GM18907 (cell line): ENCODE results near the gene GNG7.
A peak's percentile ranks its signal among the peaks of the same experiment; 100 is the strongest.
"Not testable (repeated sequence)": the region's sequence is repeated elsewhere in the genome, so short reads cannot be mapped to it uniquely, and the experiment has no call there.

Experiments
- ATAC-seq: cut with Tn5 transposase; IDR thresholded peaks from one replicate; pipeline ENCODE4 v1.9.1; 2021; ENCODE audit warnings: mild to moderate bottlenecking, moderate library complexity; ENCODE audit not compliant: unreplicated experiment

The GNG7 gene

GRCh38 chr19:2678044-2678671, 24.3 kb downstream of the GNG7 start:
- ATAC-seq: peak; percentile 49

DNA sequence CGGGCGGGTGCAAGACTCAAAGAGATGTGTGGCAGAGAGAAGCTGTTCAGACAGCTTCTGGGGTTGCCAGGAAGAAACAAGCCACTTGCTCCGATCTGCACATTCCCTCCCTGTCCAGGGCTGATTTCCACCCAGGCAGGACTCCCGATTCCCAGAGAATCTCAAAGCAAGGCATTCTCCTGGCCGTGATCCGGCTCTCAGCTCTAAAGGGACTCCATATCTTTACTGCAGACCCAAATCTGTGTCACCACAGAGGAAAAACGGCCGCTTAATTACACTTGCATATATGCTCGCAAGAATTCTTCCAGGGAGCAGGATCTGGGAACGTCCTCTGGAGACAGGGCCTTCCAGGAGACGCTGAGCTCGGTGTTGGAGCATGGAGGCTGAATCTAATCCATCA, 25.7 kb downstream of the GNG7 start:
- no peak for ATAC-seq

GRCh38 chr19:2675892-2676291, 26.6 kb downstream of the GNG7 start:
- no peak for ATAC-seq

DNA sequence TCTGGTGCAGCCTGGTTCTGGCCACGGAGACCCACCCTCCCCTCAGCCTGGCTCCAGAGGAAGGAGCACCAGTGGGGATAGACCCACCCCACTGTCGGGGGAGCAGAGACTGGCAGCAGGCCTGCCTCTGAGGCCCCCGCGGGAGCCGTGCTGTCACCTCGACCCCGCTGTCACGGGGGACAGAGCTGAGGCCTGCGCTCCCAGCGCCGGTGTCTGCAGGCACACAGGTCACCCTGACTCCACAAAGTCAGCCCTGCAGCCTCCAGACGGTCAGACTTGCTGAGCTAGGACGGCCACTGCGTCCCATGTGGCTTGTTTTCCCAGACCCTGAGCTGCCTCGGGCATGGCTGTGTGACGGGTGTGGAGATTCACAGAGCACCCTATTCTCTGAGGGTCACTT, 32.3 kb downstream of the GNG7 start:
- no peak for ATAC-seq

DNA sequence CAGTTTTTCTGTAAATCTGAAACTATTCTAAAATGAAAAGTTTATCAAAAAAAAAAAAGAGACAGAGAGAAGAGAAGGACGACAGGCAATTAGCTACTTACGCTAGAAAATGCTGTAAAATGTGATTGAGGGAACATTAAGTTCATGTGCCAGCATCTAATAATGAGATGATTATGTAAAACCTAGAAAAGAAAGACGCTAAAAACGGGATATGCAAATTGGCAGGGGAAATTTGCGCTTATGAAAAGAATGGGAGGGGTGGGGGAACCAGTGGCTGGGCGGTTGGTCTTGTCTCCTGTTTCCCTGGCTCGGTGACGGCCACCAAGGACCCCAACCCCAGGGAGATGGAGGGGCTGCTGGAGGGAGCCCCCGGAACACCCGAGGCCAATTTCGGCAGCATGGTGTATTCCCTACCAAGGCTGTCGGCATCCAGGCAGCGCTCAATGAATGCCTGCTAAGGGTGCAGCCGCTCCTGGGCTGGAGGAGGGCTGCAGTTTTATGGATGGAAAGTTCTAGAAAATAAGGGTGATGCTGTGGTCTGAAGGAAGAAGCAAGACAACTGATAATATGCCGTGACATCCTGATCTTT, 34.2 kb downstream of the GNG7 start:
- no peak for ATAC-seq

GRCh38 chr19:2667349-2667748, 35.1 kb downstream of the GNG7 start:
- not testable (repeated sequence) for ATAC-seq

DNA sequence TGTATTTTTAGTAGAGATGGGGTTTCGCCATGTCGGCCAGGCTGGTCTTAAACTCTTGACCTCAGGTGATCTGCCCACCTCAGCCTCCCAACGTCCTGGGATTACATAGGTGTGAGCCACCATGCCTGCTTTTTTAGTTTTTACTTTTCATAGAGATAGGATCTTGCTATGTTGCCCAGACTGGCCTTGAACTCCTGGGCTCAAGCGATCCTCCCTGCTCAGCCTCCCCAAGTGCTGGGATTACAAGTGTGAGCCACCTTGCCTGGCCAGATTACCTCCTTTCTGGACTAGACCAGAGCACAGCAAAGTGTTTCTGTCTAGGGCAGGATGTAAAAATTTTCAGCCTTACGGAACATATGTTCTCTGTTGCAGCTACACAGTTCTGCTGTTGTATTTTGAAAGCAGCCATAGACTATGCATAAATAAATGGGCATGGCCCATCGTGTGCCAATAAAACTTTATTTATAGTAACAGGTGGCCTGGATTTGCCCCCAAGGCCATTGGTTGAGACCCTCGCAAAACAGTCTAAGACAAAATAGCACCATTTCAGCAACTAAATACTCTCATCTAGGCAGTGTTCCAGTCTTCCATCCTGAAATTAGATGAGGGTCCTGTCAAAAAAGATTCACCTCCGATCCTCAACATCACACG, 36.0 kb downstream of the GNG7 start:
- ATAC-seq: no peak

- ATAC-seq: no peak
Observed at GRCh38 chr19:2665103-2665502, 37.4 kb downstream of the GNG7 start.

GRCh38 chr19:2663920-2664571, 38.4 kb downstream of the GNG7 start:
- ATAC-seq: no peak

DNA sequence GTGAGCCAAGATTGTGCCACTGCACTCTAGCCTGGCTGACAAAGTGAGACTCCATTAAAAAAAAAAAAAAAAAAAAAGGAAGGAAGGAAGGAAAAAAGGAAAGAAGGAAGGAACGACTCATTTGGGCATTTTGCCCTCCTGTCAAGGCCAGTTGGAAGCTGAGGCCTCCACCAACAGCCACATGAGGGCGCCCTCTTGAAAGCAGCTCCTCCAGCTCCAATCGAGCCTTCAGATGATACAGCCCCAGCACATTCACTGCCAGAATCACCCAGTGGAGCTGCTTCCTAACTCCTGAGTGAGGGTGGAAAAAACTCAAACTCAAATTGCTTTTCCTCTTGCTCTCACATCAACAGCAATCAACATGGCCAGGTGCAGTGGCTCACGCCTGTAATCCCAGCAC, 40.9 kb downstream of the GNG7 start:
- ATAC-seq: no peak

DNA sequence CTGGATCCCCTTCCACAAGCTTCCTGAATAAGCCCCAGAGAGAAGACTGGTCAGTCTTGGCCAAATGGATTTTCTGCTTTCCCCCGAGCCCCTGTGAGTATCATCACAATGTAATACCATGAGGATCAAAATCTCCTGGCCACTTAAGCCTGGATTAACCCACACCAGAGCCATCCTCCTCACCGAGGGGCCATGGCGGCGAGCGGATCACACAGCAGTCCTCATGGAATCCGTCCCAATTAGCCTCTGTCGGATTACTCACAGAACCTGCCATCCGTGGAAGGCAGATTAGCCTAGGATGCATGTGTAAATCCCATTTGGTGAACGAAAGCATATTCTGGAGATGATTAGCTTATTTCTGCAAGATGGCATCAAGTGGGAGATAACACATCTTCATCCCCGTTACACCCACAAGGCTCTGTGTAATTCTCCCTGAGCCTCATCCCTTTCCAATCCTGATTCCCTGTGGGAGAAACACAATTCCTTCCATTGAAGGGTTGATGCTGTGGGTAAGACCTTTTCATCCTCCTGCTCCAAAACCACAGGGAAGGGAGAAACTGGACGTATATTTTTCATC, 42.5 kb downstream of the GNG7 start:
- ATAC-seq: no peak

DNA sequence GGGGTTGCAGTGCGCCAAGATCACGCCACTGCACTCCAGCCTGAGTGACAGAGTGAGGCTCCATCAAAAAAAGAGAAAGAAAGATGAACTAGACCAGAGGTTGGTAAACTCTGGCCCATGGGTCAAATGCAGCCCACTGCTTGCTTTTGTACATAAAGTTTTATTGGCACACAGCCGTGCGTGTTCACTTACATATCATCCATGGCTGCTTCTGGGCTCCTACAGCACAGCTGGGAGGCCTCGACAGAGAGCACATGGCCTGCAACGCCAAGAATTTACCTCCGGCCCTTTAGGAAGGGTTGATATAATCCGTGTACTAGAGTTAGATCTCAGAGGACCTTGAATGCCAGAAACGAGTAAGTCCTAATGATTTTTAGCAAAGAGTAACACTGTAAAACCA, 46.0 kb downstream of the GNG7 start:
- no peak for ATAC-seq

GRCh38 chr19:2653710-2654707, 48.5 kb downstream of the GNG7 start:
- no peak for ATAC-seq

DNA sequence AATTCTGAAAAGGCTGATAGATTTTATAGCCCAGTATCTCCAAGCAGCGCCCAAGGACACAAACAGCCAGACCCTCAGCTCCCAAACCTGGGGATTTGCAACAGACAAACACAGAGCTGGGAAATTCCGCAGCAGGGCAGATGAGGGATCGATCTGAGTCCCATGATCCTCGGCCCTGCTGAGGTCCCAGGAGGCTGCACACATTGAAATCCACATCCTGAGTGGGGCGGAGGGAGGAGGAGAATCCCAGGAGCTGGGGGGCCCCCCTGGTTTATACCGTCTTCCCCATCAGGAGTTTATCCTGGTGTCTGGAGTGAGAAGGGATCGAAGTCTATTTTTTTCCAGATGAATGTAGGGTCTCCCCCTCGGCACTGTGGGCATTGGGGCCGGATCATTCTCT, 49.3 kb downstream of the GNG7 start:
- no peak for ATAC-seq

DNA sequence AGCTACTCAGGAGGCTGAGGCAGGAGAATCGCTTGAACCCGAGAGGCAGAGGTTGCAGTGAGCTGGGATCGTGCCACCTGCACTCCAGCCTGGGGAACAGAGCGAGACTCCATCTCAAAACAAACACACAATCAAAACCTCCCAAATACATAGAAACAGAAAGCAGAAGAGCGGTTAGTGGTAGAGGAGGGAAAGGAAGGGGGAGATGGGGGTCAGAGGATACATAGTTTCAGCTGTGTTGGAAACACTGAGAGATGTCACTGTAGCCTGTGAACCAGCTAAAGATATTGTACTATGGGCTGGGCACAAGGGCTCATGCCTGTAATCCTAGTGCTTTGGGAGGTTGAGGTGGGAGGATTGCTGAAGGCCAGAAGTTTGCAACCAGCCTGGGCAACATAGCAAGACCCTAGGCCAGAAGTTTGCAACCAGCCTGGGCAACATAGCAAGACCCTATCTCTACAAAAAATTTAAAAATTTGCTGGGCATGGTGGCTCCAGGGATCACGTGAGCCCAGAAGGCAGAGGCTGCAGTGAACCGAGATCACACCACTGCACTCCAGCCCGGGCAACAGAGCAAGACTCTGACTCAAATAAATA, 49.9 kb downstream of the GNG7 start:
- no peak for ATAC-seq

- not testable (repeated sequence) for ATAC-seq
Observed at GRCh38 chr19:2651002-2651733, 51.3 kb downstream of the GNG7 start.

DNA sequence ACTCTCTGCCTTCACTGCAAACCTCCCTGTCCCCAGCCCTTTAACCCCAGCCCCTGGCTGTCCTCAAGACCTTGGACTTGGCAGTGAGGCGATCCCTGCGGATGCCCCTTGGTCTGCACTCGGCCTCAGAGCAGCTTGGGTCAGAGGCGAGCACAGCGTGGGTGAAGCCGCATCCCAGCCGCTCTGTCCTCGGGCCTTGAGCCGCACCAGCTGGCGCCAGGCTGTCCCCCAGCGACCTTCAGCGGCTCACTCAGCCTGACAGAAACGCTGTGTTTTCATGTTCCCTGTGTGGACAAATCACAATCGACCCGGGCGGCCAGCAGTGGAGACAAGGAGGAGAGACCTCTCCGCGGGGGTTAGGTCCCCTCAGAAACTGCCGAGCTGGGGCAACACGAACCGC, 52.0 kb downstream of the GNG7 start:
- no peak for ATAC-seq

GRCh38 chr19:2648528-2648937, 54.0 kb downstream of the GNG7 start:
- no peak for ATAC-seq

GRCh38 chr19:2648099-2648498, 54.4 kb downstream of the GNG7 start:
- no peak for ATAC-seq
